WTC11 (cell line): ENCODE measurements around the gene MIGA1. TPM values are rescaled to one million over a fixed set of nuclear protein-coding genes. Genes with fewer than 3 reads are reported as not detected.
"Not testable (repeated sequence)": the region's sequence is repeated elsewhere in the genome, so short reads cannot be mapped to it uniquely, and the experiment has no call there.

Source experiments
- ATAC-seq: fragments of 200-7000 bp; cut with Tn5 transposase; 2 replicates; pipeline ENCODE4 v1.10.0; 2021; ENCODE audit warnings: mild to moderate bottlenecking, moderate library complexity
- CTCF ChIA-PET: fragments of 300-600 bp; sonication (Branson Sonifier 250); formaldehyde crosslinking; loops from one replicate; lab custom pipeline; 2021; ENCODE audit warnings: antibody characterized with exemption; lab: Charles Lee
- POLR2A ChIA-PET: fragments of 350-600 bp; sonication (Branson Sonifier 250); formaldehyde crosslinking; loops from one replicate; lab custom pipeline; 2021; ENCODE audit warnings: antibody characterized with exemption; lab: Charles Lee
- DNase-seq: peaks from one replicate; pipeline ENCODE4 v3.0.0; 2021; ENCODE audit warnings: low spot score
- H3K27ac Mint-ChIP-seq: 2 replicates; pipeline ENCODE4 v1.8.0; 2021; ENCODE audit warnings: mixed read lengths
- H3K27me3 Mint-ChIP-seq: 2 replicates; pipeline ENCODE4 v1.8.0; 2021; ENCODE audit warnings: low read depth, mild to moderate bottlenecking, moderate library complexity, mixed read lengths
- H3K36me3 Mint-ChIP-seq: 2 replicates; pipeline ENCODE4 v1.8.0; 2021; ENCODE audit warnings: mixed read lengths
- H3K4me1 Mint-ChIP-seq: 2 replicates; pipeline ENCODE4 v1.8.0; 2022; ENCODE audit warnings: mixed read lengths
- H3K4me3 Mint-ChIP-seq: 2 replicates; pipeline ENCODE4 v1.8.0; 2021; ENCODE audit warnings: mild to moderate bottlenecking, moderate library complexity, mixed read lengths
- H3K9me3 Mint-ChIP-seq: 2 replicates; pipeline ENCODE4 v1.8.0; 2021; ENCODE audit warnings: mixed read lengths
- CBFB ChIP-seq: sonication (generic); formaldehyde crosslinking; IDR thresholded peaks from 2 replicates; pipeline ENCODE4 v1.8.1; 2022; ENCODE audit warnings: mild to moderate bottlenecking, low read depth, missing genetic modification reagents
- CREB1 ChIP-seq: sonication (generic); formaldehyde crosslinking; IDR thresholded peaks from 2 replicates; pipeline ENCODE4 v1.8.0; 2023; ENCODE audit warnings: mild to moderate bottlenecking, missing genetic modification reagents
- EMX1 ChIP-seq: fragments of 250-450 bp; sonication (Bioruptor Pico); IDR thresholded peaks from 2 replicates; pipeline ENCODE4 v1.8.0; 2021; ENCODE audit warnings: mild to moderate bottlenecking
- FOXK1 ChIP-seq: sonication (generic); formaldehyde crosslinking; IDR thresholded peaks from 2 replicates; pipeline ENCODE4 v1.8.0; 2022; ENCODE audit warnings: mild to moderate bottlenecking, moderate library complexity, missing genetic modification reagents
- FOXP1 ChIP-seq: sonication (generic); formaldehyde crosslinking; IDR thresholded peaks from 2 replicates; pipeline ENCODE4 v1.8.0; 2022; ENCODE audit warnings: missing genetic modification reagents, mild to moderate bottlenecking, moderate library complexity, borderline replicate concordance
- JUN ChIP-seq: sonication (generic); formaldehyde crosslinking; IDR thresholded peaks from 2 replicates; pipeline ENCODE4 v1.8.0; 2023; ENCODE audit warnings: mild to moderate bottlenecking, missing genetic modification reagents
- MYBL2 ChIP-seq: sonication (generic); formaldehyde crosslinking; IDR thresholded peaks from 2 replicates; pipeline ENCODE4 v1.8.1; 2023; ENCODE audit warnings: mild to moderate bottlenecking, moderate library complexity, missing genetic modification reagents
- NFATC4 ChIP-seq: fragments of 250-450 bp; sonication (Bioruptor Pico); IDR thresholded peaks from 2 replicates; pipeline ENCODE4 v1.9.0; 2021; ENCODE audit warnings: mild to moderate bottlenecking
- NR1H2 ChIP-seq: sonication (generic); formaldehyde crosslinking; IDR thresholded peaks from 2 replicates; pipeline ENCODE4 v1.9.0; 2021; ENCODE audit warnings: mild to moderate bottlenecking, moderate library complexity, missing genetic modification reagents
- NR3C1 ChIP-seq: sonication (generic); formaldehyde crosslinking; conservative IDR thresholded peaks from 2 replicates; pipeline ENCODE4 v1.8.1; 2023; ENCODE audit warnings: low read depth, mild to moderate bottlenecking, missing genetic modification reagents
- RORB ChIP-seq: fragments of 250-450 bp; sonication (Bioruptor Pico); IDR thresholded peaks from 2 replicates; pipeline ENCODE4 v1.9.0; 2021; ENCODE audit warnings: mild to moderate bottlenecking
- TP53 ChIP-seq: sonication (generic); formaldehyde crosslinking; IDR thresholded peaks from 2 replicates; pipeline ENCODE4 v1.8.1; 2023; ENCODE audit warnings: mild to moderate bottlenecking, missing genetic modification reagents
- ZNF138 ChIP-seq: sonication (generic); formaldehyde crosslinking; conservative IDR thresholded peaks from 2 replicates; pipeline ENCODE4 v1.8.1; 2022; ENCODE audit warnings: mild to moderate bottlenecking, moderate library complexity, missing genetic modification reagents
- ZNF263 ChIP-seq: sonication (generic); formaldehyde crosslinking; IDR thresholded peaks from 2 replicates; pipeline ENCODE4 v1.8.1; 2022; ENCODE audit warnings: low read depth, mild to moderate bottlenecking, moderate library complexity, missing genetic modification reagents
- ZNF423 ChIP-seq: fragments of 250-450 bp; sonication (Bioruptor Pico); IDR thresholded peaks from 2 replicates; pipeline ENCODE4 v2.1.2; 2022; ENCODE audit warnings: mild to moderate bottlenecking, moderate library complexity
- total RNA-seq: library from RNA; stranded (reverse); gene quantifications from 3 replicates; pipeline ENCODE4 v1.2.3, GENCODE V29; 2021
- TF ChIP-seq, protein P1 (sequence below): sonication (generic); formaldehyde crosslinking; IDR thresholded peaks from 2 replicates; pipeline ENCODE4 v1.8.1; 2022; ENCODE audit warnings: missing genetic modification reagents, borderline replicate concordance
- TF ChIP-seq, protein P2 (sequence below): fragments of 250-450 bp; sonication (Bioruptor Pico); IDR thresholded peaks from 2 replicates; pipeline ENCODE4 v2.1.2; 2022; ENCODE audit warnings: mild to moderate bottlenecking, moderate library complexity
- TF ChIP-seq, protein P3 (sequence below): sonication (generic); formaldehyde crosslinking; IDR thresholded peaks from 2 replicates; pipeline ENCODE4 v1.8.0; 2022; ENCODE audit warnings: mild to moderate bottlenecking, missing genetic modification reagents
- TF ChIP-seq, protein P4 (sequence below): sonication (generic); formaldehyde crosslinking; IDR thresholded peaks from 2 replicates; pipeline ENCODE4 v1.8.1; 2023; ENCODE audit warnings: mild to moderate bottlenecking, moderate library complexity, missing genetic modification reagents
- TF ChIP-seq, protein P5 (sequence below): sonication (generic); formaldehyde crosslinking; conservative IDR thresholded peaks from 2 replicates; pipeline ENCODE4 v1.8.1; 2023; ENCODE audit warnings: mild to moderate bottlenecking, low read depth, missing genetic modification reagents, moderate library complexity

MIGA1 gene
- total RNA-seq, 1 experiment from 2014 or later = 6.2 TPM

DNA sequence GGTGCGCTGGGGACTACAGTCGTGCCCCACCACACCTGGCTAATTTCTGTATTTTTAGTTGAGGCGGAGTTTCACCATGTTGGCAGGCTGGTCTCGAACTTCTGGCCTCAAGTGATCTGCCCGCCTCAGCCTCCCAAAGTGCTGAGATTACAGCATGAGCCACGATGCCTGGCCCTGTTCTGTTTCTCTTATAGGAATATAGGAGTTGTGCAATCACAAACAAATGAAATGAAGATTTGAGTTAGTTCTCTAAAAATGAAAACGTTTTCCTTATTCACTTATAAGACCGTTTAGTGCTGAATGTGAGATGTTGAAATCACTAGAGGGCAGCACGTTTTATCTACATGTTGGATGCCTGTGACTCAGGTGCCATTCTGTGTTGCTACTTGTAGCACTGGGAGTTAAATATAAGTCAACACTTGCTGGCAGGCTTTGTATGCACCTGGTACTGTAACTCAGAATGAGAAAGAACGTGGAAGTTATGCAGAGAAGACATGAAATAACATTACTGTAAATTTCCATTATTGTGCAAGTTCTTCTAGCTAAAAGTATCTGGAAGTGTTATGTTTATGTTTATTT lies 45.8 kb downstream of the MIGA1 start:
- no peak overlapping the region for H3K4me3 Mint-ChIP-seq
- TF ChIP-seq FOXP1 = no peak
- H3K36me3 Mint-ChIP-seq = peaks cover 11% of the 10 kb centered on the region
- CTCF ChIA-PET = interaction anchor here (0.6 to 2.5 kb wide), 3 partner anchors 75 to 224 kb away, joined by 3 to 11 read pairs (median 5); no protein-coding TSS in a partner anchor
- DNase-seq (no peak), ATAC-seq (peak; percentile 88)
- peaks cover 8% of the 10 kb centered on the region for H3K9me3 Mint-ChIP-seq
- H3K27me3 Mint-ChIP-seq = no peaks in the 10 kb centered on the region
- no peaks in the 10 kb centered on the region for H3K4me1 Mint-ChIP-seq
- H3K27ac Mint-ChIP-seq = no peak overlapping the region
- POLR2A ChIA-PET = no interaction called here

DNA sequence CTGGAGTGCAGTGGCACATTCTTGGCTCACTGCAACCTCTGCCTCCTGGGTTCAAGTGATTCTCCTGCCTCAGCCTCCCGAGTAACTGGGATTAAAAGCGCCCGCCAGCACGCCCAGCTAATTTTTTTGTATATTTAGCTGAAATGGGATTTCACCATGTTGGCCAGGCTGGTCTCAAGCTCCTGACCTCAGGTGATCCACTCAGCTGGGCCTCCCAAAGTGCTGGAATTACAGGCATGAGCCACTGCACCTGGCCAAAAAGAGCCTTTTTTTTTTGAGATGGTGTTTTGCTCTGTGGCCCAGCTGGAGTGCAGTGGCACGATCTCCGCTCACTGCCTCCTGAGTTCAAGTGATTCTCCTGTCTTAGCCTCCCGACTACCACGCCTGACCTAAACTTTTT lies 47.4 kb downstream of the MIGA1 start:
- H3K27me3 Mint-ChIP-seq, H3K4me1 Mint-ChIP-seq, H3K27ac Mint-ChIP-seq, CTCF ChIA-PET, H3K9me3 Mint-ChIP-seq, H3K4me3 Mint-ChIP-seq, DNase-seq, ATAC-seq: not testable (repeated sequence)
- POLR2A ChIA-PET = interaction anchor here (0.6 kb wide), 1 partner anchor 1572 kb away, joined by 3 read pairs; no protein-coding TSS in a partner anchor
- peaks cover 11% of the 10 kb centered on the region for H3K36me3 Mint-ChIP-seq

DNA sequence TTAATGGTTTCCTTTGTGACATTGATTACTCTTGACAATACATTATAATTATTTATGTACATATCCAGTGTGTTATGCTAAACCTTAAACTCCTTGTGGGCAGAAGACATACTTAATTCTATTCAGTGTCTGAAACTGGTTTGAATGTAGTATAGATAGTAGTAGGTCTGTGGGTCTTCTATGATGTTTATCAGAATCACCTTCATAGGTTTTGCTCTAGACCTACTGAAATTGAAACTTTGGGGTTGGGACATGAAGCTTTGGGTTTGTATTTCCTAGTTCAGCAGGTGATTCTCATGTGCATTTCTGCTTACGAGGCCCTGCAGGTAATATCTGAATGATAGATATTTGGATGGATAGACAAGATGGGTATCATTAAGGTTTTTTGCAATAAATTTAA lies 48.6 kb downstream of the MIGA1 start:
- Mint-ChIP-seq H3K36me3 (peaks cover 11% of the 10 kb centered on the region), H3K27me3 (no peaks in the 10 kb centered on the region), H3K4me3 (no peak overlapping the region), H3K4me1 (no peaks in the 10 kb centered on the region), H3K9me3 (peaks cover 8% of the 10 kb centered on the region), H3K27ac (no peak overlapping the region)
- TF ChIP-seq, protein P1, sequence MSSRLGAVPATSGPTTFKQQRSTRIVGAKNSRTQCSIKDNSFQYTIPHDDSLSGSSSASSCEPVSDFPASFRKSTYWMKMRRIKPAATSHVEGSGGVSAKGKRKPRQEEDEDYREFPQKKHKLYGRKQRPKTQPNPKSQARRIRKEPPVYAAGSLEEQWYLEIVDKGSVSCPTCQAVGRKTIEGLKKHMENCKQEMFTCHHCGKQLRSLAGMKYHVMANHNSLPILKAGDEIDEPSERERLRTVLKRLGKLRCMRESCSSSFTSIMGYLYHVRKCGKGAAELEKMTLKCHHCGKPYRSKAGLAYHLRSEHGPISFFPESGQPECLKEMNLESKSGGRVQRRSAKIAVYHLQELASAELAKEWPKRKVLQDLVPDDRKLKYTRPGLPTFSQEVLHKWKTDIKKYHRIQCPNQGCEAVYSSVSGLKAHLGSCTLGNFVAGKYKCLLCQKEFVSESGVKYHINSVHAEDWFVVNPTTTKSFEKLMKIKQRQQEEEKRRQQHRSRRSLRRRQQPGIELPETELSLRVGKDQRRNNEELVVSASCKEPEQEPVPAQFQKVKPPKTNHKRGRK (CRISPR knock-in tag) = no peak
- TF ChIP-seq ZNF423 (no peak), MYBL2 (CRISPR knock-in tag) (no peak), EMX1 (CRISPR knock-in tag) (no peak), CREB1 (CRISPR knock-in tag) (no peak), ZNF138 (CRISPR knock-in tag) (no peak), NR1H2 (CRISPR knock-in tag) (no peak), JUN (CRISPR knock-in tag) (no peak), CBFB (no peak), FOXK1 (no peak), RORB (CRISPR knock-in tag) (no peak), TP53 (no peak), NR3C1 (CRISPR knock-in tag) (no peak), NFATC4 (no peak), ZNF263 (CRISPR knock-in tag) (no peak)
- TF ChIP-seq, protein P2, sequence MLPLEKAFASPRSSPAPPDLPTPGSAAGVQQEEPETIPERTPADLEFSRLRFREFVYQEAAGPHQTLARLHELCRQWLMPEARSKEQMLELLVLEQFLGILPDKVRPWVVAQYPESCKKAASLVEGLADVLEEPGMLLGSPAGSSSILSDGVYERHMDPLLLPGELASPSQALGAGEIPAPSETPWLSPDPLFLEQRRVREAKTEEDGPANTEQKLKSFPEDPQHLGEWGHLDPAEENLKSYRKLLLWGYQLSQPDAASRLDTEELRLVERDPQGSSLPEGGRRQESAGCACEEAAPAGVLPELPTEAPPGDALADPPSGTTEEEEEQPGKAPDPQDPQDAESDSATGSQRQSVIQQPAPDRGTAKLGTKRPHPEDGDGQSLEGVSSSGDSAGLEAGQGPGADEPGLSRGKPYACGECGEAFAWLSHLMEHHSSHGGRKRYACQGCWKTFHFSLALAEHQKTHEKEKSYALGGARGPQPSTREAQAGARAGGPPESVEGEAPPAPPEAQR = no peak
- TF ChIP-seq, protein P3, sequence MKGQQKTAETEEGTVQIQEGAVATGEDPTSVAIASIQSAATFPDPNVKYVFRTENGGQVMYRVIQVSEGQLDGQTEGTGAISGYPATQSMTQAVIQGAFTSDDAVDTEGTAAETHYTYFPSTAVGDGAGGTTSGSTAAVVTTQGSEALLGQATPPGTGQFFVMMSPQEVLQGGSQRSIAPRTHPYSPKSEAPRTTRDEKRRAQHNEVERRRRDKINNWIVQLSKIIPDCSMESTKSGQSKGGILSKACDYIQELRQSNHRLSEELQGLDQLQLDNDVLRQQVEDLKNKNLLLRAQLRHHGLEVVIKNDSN = no peak
- TF ChIP-seq, protein P4, sequence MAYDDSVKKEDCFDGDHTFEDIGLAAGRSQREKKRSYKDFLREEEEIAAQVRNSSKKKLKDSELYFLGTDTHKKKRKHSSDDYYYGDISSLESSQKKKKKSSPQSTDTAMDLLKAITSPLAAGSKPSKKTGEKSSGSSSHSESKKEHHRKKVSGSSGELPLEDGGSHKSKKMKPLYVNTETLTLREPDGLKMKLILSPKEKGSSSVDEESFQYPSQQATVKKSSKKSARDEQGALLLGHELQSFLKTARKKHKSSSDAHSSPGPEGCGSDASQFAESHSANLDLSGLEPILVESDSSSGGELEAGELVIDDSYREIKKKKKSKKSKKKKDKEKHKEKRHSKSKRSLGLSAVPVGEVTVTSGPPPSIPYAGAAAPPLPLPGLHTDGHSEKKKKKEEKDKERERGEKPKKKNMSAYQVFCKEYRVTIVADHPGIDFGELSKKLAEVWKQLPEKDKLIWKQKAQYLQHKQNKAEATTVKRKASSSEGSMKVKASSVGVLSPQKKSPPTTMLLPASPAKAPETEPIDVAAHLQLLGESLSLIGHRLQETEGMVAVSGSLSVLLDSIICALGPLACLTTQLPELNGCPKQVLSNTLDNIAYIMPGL (CRISPR knock-in tag) = no peak
- TF ChIP-seq, protein P5, sequence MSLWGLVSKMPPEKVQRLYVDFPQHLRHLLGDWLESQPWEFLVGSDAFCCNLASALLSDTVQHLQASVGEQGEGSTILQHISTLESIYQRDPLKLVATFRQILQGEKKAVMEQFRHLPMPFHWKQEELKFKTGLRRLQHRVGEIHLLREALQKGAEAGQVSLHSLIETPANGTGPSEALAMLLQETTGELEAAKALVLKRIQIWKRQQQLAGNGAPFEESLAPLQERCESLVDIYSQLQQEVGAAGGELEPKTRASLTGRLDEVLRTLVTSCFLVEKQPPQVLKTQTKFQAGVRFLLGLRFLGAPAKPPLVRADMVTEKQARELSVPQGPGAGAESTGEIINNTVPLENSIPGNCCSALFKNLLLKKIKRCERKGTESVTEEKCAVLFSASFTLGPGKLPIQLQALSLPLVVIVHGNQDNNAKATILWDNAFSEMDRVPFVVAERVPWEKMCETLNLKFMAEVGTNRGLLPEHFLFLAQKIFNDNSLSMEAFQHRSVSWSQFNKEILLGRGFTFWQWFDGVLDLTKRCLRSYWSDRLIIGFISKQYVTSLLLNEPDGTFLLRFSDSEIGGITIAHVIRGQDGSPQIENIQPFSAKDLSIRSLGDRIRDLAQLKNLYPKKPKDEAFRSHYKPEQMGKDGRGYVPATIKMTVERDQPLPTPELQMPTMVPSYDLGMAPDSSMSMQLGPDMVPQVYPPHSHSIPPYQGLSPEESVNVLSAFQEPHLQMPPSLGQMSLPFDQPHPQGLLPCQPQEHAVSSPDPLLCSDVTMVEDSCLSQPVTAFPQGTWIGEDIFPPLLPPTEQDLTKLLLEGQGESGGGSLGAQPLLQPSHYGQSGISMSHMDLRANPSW (CRISPR knock-in tag) = no peak
- POLR2A ChIA-PET = no interaction called here
- ATAC-seq = no peak
- CTCF ChIA-PET = interaction anchor here (0.6 to 0.7 kb wide), 2 partner anchors 72 to 272 kb away, joined by 3 read pairs; no protein-coding TSS in a partner anchor
- no peak for DNase-seq
